IMR-90 (cell line): Measurements from ENCODE around the gene FSIP1. TPM values are rescaled to one million over a fixed set of nuclear protein-coding genes. Genes with fewer than 3 reads are reported as not detected.

ENCODE experiments used
- ATAC-seq: fragments of 200-7000 bp; cut with Tn5 transposase; 2 replicates; pipeline ENCODE4 v1.9.1; 2020; ENCODE audit warnings: low read depth, mild to moderate bottlenecking, moderate library complexity
- BruUV-seq: library from RNA; stranded (reverse); fragments of 400-500 nt; replicated peaks from 2 replicates; lab custom pipeline; 2021; lab: Mats Ljungman, UMichigan
- CTCF ChIA-PET: fragments of 300-600 bp; formaldehyde crosslinking; extraction: SDS; loops from one replicate; lab custom pipeline; 2021; ENCODE audit warnings: antibody characterized with exemption; lab: Yijun Ruan, JAX
- POLR2A ChIA-PET: fragments of 300-600 bp; sonication (Branson Sonifier 250); formaldehyde crosslinking; loops from one replicate; lab custom pipeline; 2022; ENCODE audit warnings: antibody characterized with exemption; ENCODE audit not compliant: unreplicated experiment; lab: Charles Lee
- DNase-seq: peaks from one replicate; pipeline ENCODE4 v3.0.0; 2013
- H2AFZ ChIP-seq: replicated peaks from 2 replicates; pipeline ENCODE3; 2013; ENCODE audit warnings: low read length, mild to moderate bottlenecking; ENCODE audit not compliant: poor library complexity
- H2AK5ac ChIP-seq: 2 replicates; pipeline ENCODE4 v1.6.1; 2013; ENCODE audit warnings: low read depth, low read length, inconsistent platforms
- H2AK9ac ChIP-seq: replicated peaks from 2 replicates; pipeline ENCODE3; 2013; ENCODE audit warnings: mild to moderate bottlenecking, low read depth, low read length, moderate library complexity; ENCODE audit not compliant: poor library complexity
- H2BK120ac ChIP-seq: 2 replicates; pipeline ENCODE4 v1.6.1; 2013; ENCODE audit warnings: low read depth, low read length, inconsistent platforms
- H2BK15ac ChIP-seq: 3 replicates; pipeline ENCODE4 v1.6.1; 2013; ENCODE audit warnings: low read depth, low read length, inconsistent platforms
- H2BK20ac ChIP-seq: 2 replicates; pipeline ENCODE4 v1.6.1; 2013; ENCODE audit warnings: low read depth, mild to moderate bottlenecking, inconsistent platforms, low read length, moderate library complexity
- H2BK5ac ChIP-seq: 2 replicates; pipeline ENCODE4 v1.6.1; 2013; ENCODE audit warnings: mild to moderate bottlenecking, low read depth, low read length, inconsistent platforms; ENCODE audit not compliant: poor library complexity, severe bottlenecking
- H3K14ac ChIP-seq: replicated peaks from 2 replicates; pipeline ENCODE4 v1.6.1; 2013; ENCODE audit warnings: low read depth, low read length, inconsistent platforms
- H3K18ac ChIP-seq: 2 replicates; pipeline ENCODE4 v1.6.1; 2013; ENCODE audit warnings: low read depth, low read length, control low read depth
- H3K23ac ChIP-seq: 2 replicates; pipeline ENCODE4 v1.6.1; 2013; ENCODE audit warnings: low read depth, low read length, inconsistent platforms
- H3K27ac ChIP-seq: 2 replicates; pipeline ENCODE4 v1.5.1; 2013; ENCODE audit warnings: mild to moderate bottlenecking, control low read depth, low read length; ENCODE audit not compliant: insufficient read depth
- H3K27me3 ChIP-seq: 2 replicates; pipeline ENCODE4 v1.6.1; 2013; ENCODE audit warnings: low read length; ENCODE audit not compliant: control insufficient read depth, insufficient read depth
- H3K36me3 ChIP-seq: 2 replicates; pipeline ENCODE4 v1.6.1; 2013; ENCODE audit warnings: low read length, mixed read lengths; ENCODE audit not compliant: control insufficient read depth, insufficient read depth
- H3K4ac ChIP-seq: 2 replicates; pipeline ENCODE4 v1.6.1; 2013; ENCODE audit warnings: low read depth, low read length, inconsistent platforms
- H3K4me1 ChIP-seq: 2 replicates; pipeline ENCODE4 v1.6.1; 2013; ENCODE audit warnings: low read length, mixed read lengths; ENCODE audit not compliant: control insufficient read depth, insufficient read depth
- H3K4me2 ChIP-seq: 2 replicates; pipeline ENCODE4 v1.6.1; 2013; ENCODE audit warnings: low read depth, mild to moderate bottlenecking, control low read depth, low read length, moderate library complexity
- H3K4me3 ChIP-seq: 2 replicates; pipeline ENCODE4 v1.5.1; 2013; ENCODE audit warnings: low read depth, mild to moderate bottlenecking, control low read depth, low read length, moderate library complexity; ENCODE audit not compliant: insufficient read depth
- H3K56ac ChIP-seq: 2 replicates; pipeline ENCODE4 v1.6.1; 2013; ENCODE audit warnings: low read length, inconsistent platforms; ENCODE audit not compliant: insufficient read depth; ENCODE audit errors: extremely low read depth
- H3K79me1 ChIP-seq, 2 experiments: 2 replicates each; pipeline ENCODE4 v1.6.1; 2013; ENCODE audit warnings: low read length in 2 of 2, inconsistent platforms in 1 of 2, low read depth in 1 of 2
- H3K9ac ChIP-seq: 2 replicates; pipeline ENCODE4 v1.6.1; 2013; ENCODE audit warnings: low read depth, low read length, control low read depth
- H3K9me1 ChIP-seq: 2 replicates; pipeline ENCODE4 v1.6.1; 2013; ENCODE audit warnings: low read length, inconsistent platforms; ENCODE audit not compliant: insufficient read depth
- H3K9me3 ChIP-seq: 2 replicates; pipeline ENCODE4 v1.6.1; 2013; ENCODE audit warnings: low read length; ENCODE audit not compliant: control insufficient read depth, insufficient read depth
- H4K20me1 ChIP-seq: 2 replicates; pipeline ENCODE4 v1.6.1; 2013; ENCODE audit warnings: low read length, inconsistent platforms; ENCODE audit not compliant: insufficient read depth
- H4K5ac ChIP-seq: 2 replicates; pipeline ENCODE4 v1.6.1; 2013; ENCODE audit warnings: mild to moderate bottlenecking, low read depth, low read length, control low read depth
- H4K8ac ChIP-seq, 2 experiments: 2 replicates each; pipeline ENCODE4 v1.6.1; 2013; ENCODE audit warnings: low read depth in 2 of 2, low read length in 2 of 2, control low read depth in 1 of 2, inconsistent platforms in 1 of 2
- H4K91ac ChIP-seq: 2 replicates; pipeline ENCODE4 v1.6.1; 2013; ENCODE audit warnings: low read depth, low read length, inconsistent platforms; ENCODE audit not compliant: insufficient read depth
- BHLHE40 ChIP-seq: fragments of 150-350 bp; IDR thresholded peaks from 2 replicates; pipeline ENCODE4 v1.6.1; 2016; ENCODE audit warnings: mild to moderate bottlenecking, low read depth, low read length
- CHD1 ChIP-seq: IDR thresholded peaks from 2 replicates; pipeline ENCODE4 v1.6.1; 2012; ENCODE audit warnings: low read depth, low read length, improper control_type of control experiment
- MXI1 ChIP-seq: IDR thresholded peaks from 2 replicates; pipeline ENCODE4 v1.6.1; 2012; ENCODE audit warnings: low read depth, mild to moderate bottlenecking, low read length, moderate library complexity, borderline replicate concordance
- POLR2A ChIP-seq: IDR thresholded peaks from 2 replicates; pipeline ENCODE4 v1.6.1; 2012; ENCODE audit warnings: mild to moderate bottlenecking, low read depth, low read length
- RAD21 ChIP-seq: IDR thresholded peaks from 2 replicates; pipeline ENCODE4 v1.6.1; 2012; ENCODE audit warnings: low read length, improper control_type of control experiment
- RFX5 ChIP-seq: IDR thresholded peaks from 2 replicates; pipeline ENCODE4 v1.8.0; 2012; ENCODE audit warnings: low read depth, mild to moderate bottlenecking, low read length, moderate library complexity
- WGBS, 2 experiments: methylation state at CpG; one replicate each; pipeline versions ENCODE4 v1.1.5 to v1.1.7; 2013; ENCODE audit warnings: missing lambda C conversion rate in 2 of 2; ENCODE audit not compliant: insufficient read length in 1 of 2; ENCODE audit errors: extremely low coverage in 2 of 2; 5-methylcytosine and 5-hydroxymethylcytosine counted together
- dilution Hi-C: fragments of 300-500 bp; cut with HindIII; formaldehyde crosslinking; loops from one replicate; pipeline ENCODE4 v1.14.3; 2018; ENCODE audit warnings: low sequenced_read_pairs; ENCODE audit not compliant: unreplicated experiment
- in situ Hi-C: fragments of 300-500 bp; cut with MboI; formaldehyde crosslinking; loops from 3 replicates; pipeline ENCODE4 v1.14.3; 2019; ENCODE audit warnings: low sequenced_read_pairs, inconsistent platforms, mixed read lengths
- intact Hi-C: fragments of 100-400 bp; cut with micrococcal nuclease; formaldehyde crosslinking; loops from 2 replicates; pipeline ENCODE4 v1.10.0; 2022
- polyA plus RNA-seq, 3 experiments: library from polyadenylated mRNA; depleted of rRNA; stranded (reverse); fragments of >200 nt; gene quantifications; 2 replicates each; pipeline ENCODE4 v1.2.3, GENCODE V29; 2012; ENCODE audit warnings: low replicate concordance in 1 of 3
- total RNA-seq: library from RNA; depleted of rRNA; stranded (reverse); fragments of >200 nt; gene quantifications from 2 replicates; pipeline ENCODE4 v1.2.3, GENCODE V29; 2012
- TF ChIP-seq, protein P1 (sequence below): fragments of 150-350 bp; IDR thresholded peaks from 2 replicates; pipeline ENCODE4 v1.6.1; 2017; ENCODE audit warnings: mild to moderate bottlenecking, antibody characterized with exemption, low read length, low read depth

FSIP1 gene
- total and polyA plus RNA-seq, 2 of the 4 experiments (the other 2 are of a cell fraction), result 0.10 to 0.18 TPM

DNA sequence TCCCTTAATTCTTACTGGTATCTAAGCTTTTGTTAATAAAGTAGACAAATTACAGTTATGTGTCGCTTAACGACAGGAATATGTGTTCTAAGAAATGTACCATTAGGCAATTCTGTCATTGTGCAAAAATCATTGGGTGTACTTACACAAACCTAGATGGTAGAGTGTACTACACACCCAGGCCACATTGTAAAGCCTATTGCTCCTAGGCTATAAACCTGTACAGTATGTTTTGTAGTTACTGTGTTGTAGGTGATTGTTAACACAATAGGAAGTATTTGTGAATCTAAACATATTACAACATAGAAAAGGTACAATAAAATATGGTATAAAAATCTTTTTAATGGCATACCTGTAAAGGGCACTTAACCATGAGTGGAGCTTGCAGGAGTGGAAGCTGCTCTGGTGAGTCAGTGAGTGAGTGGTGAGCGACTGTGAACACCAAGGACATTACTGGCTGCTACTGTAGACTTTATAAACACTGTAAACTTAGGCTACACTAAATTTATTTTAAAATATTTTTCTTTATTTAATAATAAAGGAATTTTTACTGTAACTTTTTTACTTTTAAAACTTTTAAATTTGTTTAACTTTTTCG is 47.4 kb downstream of the FSIP1 start:
- Histone ChIP-seq H2AK9ac (no peak overlapping the region), H3K18ac (no peak overlapping the region), H3K4me2 (no peak overlapping the region), H2BK15ac (no peak overlapping the region), H3K9ac (no peak overlapping the region), H3K56ac (no peak overlapping the region), H3K27ac (no peak overlapping the region), H4K20me1 (no peaks in the 10 kb centered on the region), H3K9me3 (no peaks in the 10 kb centered on the region), H3K14ac (no peak overlapping the region), H2BK120ac (no peak overlapping the region), H2AK5ac (no peak overlapping the region), H2AFZ (no peak overlapping the region), H3K36me3 (no peaks in the 10 kb centered on the region), H3K4ac (no peak overlapping the region), H3K9me1 (peaks cover 2% of the 10 kb centered on the region; the same call in 1 of the 2 replicates), H3K79me1 (no peaks in the 10 kb centered on the region), H3K4me3 (no peak overlapping the region), H4K91ac (no peak overlapping the region), H3K23ac (no peak overlapping the region), H3K27me3 (no peaks in the 10 kb centered on the region), H4K5ac (no peak overlapping the region), H2BK5ac (no peak overlapping the region), H3K4me1 (peaks cover 3% of the 10 kb centered on the region; the same call in 1 of the 2 replicates), H2BK20ac (no peak overlapping the region), H4K8ac (no peak overlapping the region)
- BruUV-seq, result no TSS peak
- DNase-seq, result peak; percentile 62
- ChIA-PET CTCF (interaction anchor here (1.0 kb wide), 1 partner anchor 49 kb away, joined by 3 read pairs; no protein-coding TSS in a partner anchor), POLR2A (no interaction called here)
- TF ChIP-seq BHLHE40 (no peak), POLR2A (no peak), CHD1 (no peak), MXI1 (no peak), RAD21 (no peak), RFX5 (no peak)
- TF ChIP-seq, protein P1, sequence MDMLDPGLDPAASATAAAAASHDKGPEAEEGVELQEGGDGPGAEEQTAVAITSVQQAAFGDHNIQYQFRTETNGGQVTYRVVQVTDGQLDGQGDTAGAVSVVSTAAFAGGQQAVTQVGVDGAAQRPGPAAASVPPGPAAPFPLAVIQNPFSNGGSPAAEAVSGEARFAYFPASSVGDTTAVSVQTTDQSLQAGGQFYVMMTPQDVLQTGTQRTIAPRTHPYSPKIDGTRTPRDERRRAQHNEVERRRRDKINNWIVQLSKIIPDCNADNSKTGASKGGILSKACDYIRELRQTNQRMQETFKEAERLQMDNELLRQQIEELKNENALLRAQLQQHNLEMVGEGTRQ, result no peak
- dilution Hi-C loops (no loop called here), intact Hi-C loops (no loop called here), in situ Hi-C loops (no loop called here)
- WGBS, 2 experiments, result no CpG with 5 or more reads among the region's 4 CpGs
- peak; percentile 85 for ATAC-seq
